ENCODE data around the gene CAMSAP1.

DNA sequence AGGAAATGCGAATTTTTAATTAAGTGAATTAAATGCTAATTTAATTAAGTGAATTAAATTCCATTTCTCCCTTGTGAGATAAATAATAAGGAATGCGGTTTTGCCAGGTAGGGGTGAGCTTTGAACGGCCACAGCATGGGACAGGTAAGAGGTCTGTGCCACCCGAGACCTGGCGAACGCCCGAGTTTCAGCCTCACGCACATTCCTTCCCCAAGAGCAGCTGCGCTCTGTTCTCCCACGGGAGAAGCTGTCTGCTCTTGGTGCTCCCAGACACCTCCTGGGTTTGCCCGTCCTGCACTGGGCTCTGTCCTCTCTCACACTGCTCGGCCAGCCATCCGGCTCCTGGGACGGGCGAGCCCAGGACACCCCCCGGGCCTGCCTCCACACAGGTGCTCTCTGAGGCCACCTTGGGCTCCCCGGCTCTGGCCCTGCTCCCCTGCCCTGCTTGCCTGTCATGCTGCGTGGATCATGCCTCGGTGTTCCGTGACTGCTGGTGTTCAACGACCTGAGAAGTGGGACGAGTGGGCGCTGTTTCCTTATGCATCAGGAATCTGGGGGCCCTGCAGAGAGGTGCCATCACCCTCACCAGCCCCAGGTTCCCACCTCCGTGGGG, 13.7 kb upstream of the CAMSAP1 start:
- TF ChIP-seq POLR2A (IDR thresholded peaks at IDR 0.05): no peak
- TF ChIP-seq, protein P1, sequence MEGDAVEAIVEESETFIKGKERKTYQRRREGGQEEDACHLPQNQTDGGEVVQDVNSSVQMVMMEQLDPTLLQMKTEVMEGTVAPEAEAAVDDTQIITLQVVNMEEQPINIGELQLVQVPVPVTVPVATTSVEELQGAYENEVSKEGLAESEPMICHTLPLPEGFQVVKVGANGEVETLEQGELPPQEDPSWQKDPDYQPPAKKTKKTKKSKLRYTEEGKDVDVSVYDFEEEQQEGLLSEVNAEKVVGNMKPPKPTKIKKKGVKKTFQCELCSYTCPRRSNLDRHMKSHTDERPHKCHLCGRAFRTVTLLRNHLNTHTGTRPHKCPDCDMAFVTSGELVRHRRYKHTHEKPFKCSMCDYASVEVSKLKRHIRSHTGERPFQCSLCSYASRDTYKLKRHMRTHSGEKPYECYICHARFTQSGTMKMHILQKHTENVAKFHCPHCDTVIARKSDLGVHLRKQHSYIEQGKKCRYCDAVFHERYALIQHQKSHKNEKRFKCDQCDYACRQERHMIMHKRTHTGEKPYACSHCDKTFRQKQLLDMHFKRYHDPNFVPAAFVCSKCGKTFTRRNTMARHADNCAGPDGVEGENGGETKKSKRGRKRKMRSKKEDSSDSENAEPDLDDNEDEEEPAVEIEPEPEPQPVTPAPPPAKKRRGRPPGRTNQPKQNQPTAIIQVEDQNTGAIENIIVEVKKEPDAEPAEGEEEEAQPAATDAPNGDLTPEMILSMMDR (IDR thresholded peaks at IDR 0.05): no peak

Measured in esophagus squamous epithelium (tissue), 4 donors.